ENCODE results near the gene LYAR. TPM values are rescaled to one million over a fixed set of nuclear protein-coding genes. Genes with fewer than 3 reads are reported as not detected.
"Not testable (repeated sequence)": the region's sequence is repeated elsewhere in the genome, so short reads cannot be mapped to it uniquely, and the experiment has no call there.

The LYAR gene
- total RNA-seq, 1 donor from 2014 or later = 8.6 TPM

DNA sequence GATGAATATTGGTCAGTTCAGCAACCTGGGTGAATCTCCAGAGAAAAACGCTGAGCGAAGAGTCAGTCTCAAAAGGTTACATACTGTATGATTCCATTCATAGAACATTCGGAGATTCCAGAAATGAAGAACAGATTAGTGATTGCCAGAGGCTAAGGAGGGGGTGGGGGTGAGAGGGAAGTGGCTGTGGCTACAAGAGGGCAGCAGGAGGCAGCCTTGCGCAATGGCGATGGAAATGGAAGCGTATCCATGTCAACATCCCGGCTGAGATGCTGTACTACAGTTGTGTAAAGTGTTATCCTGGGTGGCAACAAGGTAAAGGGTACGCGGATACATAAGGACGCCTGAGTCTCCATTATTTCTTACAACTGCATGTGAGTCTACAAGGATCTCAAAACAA is 18.0 kb downstream of the LYAR start:
- ATAC-seq (ENCODE audit: poor library complexity) (no peak), DNase-seq (peak; percentile 52)
- intact Hi-C loops (cut with DNase I) = no loop called here

DNA sequence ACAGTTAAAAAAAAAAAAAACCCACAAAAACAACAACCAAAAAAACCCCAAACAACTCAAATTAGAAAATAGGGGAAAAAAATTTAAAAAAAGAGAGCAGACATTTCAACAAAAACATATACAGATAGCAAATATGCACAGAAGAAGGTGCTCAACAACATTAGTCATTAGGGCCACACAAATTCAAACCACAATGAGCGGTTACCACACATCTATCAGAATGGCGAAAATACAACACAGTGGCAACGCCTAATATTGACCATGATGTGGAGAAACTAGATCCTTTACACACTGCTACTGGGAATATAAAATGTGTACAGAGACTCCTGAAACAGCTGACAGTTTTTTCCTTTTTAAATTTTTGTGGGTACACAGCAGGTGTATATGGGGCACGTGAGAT is 19.4 kb downstream of the LYAR start:
- intact Hi-C loops (cut with DNase I) = no loop called here
- ATAC-seq (ENCODE audit: poor library complexity) (no peak), DNase-seq (no peak)

DNA sequence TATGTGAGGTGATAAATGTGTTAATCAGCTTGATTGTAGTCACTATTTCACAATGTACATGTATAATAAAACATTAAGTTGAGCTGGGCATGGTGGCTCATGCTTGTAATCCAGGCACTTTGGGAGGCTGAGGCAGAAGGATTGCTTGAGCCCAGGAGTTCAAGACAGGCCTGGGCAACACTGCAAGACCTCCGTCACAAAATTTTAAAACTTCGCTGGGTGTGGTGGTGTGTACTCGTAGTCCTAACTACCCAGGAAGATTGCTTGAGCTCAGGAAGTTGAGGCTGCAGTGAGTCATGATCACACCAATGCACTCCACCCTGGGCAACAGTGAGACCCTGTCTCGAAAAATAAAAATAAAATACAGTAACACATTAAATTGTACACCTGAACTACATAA is 20.1 kb downstream of the LYAR start:
- intact Hi-C loops (cut with DNase I) = no loop called here
- no peak for ATAC-seq (ENCODE audit: poor library complexity)

GRCh38 chr4:4269331-4269731 is 20.6 kb downstream of the LYAR start:
- ATAC-seq (ENCODE audit: poor library complexity) (no peak), DNase-seq (peak; percentile 38)
- intact Hi-C loops (cut with DNase I) = no loop called here

More for the DNA sequence above, 20.1 kb downstream of the LYAR start:
- DNase-seq = no peak

- intact Hi-C loops (cut with DNase I) = no loop called here
- no peak for DNase-seq
- ATAC-seq (ENCODE audit: poor library complexity) = peak; percentile 25
Observed at GRCh38 chr4:4268776-4269175, 21.2 kb downstream of the LYAR start.

- ATAC-seq (ENCODE audit: poor library complexity) (no peak), DNase-seq (no peak)
- intact Hi-C loops (cut with DNase I) = no loop called here
Observed at GRCh38 chr4:4267981-4268380, 22.0 kb downstream of the LYAR start.

GRCh38 chr4:4260185-4260751 is 29.7 kb downstream of the LYAR start:
- DNase-seq (no peak), ATAC-seq (ENCODE audit: poor library complexity) (no peak)
- intact Hi-C loops (cut with DNase I) = no loop called here

DNA sequence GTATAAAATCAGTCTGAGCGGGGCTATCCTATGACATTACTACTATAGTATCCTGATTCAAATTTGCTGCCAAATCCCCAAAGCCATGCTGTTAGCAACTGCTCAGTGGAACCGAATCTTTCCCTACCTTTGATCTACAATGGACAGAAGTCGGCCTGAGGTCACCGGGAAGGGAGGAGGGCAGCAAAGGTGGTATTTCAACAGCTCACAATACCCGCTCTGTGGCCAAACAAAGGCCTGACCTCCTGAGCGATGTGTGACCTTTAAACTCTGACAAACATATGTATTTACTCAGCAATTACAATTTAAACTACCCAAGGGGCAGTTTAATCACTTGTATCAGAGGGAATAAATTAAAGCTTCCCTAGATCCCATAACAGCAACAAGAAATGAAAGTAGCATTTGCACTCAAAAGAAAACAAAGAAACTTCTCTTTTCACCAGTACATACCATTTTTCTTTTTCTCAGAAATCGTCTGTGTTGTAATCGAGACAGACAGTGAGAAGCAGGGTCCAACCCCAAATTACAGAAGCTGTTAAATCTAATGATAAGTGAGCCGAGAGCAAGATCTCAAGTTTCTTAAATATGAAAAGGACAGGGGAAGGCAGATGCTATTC is 30.4 kb downstream of the LYAR start:
- DNase-seq (no peak), ATAC-seq (ENCODE audit: poor library complexity) (no peak)
- intact Hi-C loops (cut with DNase I) = no loop called here

- intact Hi-C loops (cut with DNase I); ATAC-seq (ENCODE audit: poor library complexity); DNase-seq: not testable (repeated sequence)
Observed at GRCh38 chr4:4257705-4258104, 32.2 kb downstream of the LYAR start.

DNA sequence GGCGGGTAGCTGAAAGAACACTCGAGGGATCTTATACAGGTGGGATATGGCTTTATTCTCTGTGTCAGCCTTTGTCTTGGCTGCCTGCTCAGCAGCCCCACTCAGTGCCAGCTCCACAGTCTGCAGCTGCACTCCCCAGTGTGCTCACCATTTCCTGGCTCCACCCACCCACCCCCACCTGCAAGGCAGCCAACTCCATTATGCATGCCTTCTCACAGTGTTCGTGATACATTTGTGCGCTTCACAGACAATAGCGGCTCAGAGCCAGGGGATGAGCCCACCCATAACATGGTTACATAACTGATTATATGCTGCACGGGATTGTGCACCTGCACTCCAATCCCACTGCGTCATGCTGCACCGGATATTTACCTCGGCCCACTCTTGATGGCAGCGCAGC is 33.2 kb downstream of the LYAR start:
- no peak for ATAC-seq (ENCODE audit: poor library complexity)
- no peak for DNase-seq
- intact Hi-C loops (cut with DNase I) = no loop called here

- DNase-seq (no peak), ATAC-seq (ENCODE audit: poor library complexity) (no peak)
- intact Hi-C loops (cut with DNase I) = no loop called here
Observed at GRCh38 chr4:4254666-4255065, 35.3 kb downstream of the LYAR start.

GRCh38 chr4:4254199-4254598 is 35.8 kb downstream of the LYAR start:
- DNase-seq (no peak), ATAC-seq (ENCODE audit: poor library complexity) (no peak)
- intact Hi-C loops (cut with DNase I) = no loop called here

GRCh38 chr4:4249866-4250265 is 40.1 kb downstream of the LYAR start:
- no peak for DNase-seq
- ATAC-seq (ENCODE audit: poor library complexity) = no peak
- intact Hi-C loops (cut with DNase I) = no loop called here

DNA sequence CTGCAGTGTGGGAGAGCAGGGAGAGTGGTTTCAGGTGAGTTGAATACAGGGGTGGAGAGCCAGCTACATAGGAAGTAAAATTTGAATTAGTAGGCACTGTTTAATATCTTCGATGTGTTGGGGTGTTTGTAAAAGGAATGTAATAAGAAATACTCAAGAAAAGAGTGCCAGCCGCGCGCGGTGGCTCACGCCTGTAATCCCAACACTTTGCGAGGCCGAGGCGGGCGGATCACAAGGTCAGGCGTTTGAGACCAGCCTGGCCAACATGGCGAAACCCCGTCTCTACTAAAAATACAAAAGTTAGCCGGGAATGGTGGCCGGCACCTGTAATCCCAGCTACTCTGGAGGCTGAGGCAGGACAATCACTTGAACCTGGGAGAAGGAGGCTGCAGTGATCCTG is 40.6 kb downstream of the LYAR start:
- intact Hi-C loops (cut with DNase I); ATAC-seq (ENCODE audit: poor library complexity); DNase-seq: not testable (repeated sequence)

DNA sequence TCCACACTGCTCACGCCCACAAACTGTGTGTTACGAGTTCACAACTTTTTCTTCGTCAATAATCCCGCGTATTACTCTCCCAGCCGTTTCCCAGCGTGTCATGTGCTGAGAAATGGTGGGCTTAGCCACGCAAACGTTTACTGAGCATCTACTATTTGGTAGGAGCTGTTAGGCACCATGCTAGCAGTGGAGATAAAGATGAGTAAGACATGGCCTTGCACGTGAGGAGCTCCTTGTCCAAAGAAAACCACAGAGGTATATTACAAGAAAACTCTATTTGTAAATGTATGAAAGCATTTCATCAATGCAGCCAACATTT is 41.1 kb downstream of the LYAR start:
- intact Hi-C loops (cut with DNase I) = no loop called here
- no peak for ATAC-seq (ENCODE audit: poor library complexity)
- DNase-seq = no peak

DNA sequence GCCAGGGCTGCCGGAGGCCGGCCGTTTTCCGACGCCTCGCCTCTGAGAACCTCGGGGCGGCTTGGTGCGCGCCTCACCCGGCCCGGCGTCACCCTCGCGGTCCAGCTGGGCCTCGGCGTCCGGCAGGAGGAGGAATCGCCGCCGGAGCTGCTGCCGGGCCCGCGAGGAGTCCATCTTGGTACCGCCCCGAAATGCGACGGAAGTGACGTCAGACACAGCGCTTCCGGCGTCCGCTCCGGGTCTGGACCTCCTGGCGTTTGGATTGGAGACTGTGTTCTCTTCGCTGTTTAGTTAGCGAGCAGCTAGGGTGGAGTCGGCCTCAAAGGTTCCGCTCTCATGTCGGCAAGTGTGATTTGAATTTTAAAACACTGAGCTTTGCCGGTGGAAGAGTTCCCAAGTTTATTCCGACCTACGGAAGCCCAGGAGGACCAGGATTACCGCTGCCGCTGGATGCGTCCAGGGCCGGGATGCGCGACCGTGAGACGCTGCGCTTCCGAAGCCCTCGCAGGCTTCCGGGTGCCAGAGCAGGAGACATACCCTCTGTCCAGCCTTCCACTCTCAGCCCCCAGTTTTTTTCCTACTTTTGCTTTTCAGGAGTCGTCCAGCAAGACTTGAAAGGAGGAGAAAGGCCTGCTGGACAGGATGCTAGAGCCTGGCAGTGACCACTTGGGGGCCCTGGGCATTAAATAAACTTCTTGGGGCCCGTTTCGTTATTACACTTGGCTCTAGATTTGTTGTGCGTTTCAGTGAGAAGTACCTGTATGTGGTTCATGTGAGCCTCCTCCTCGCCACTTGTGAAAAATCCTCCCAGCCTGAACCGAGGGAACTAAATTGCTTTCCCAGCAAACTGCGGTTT is 41.7 kb downstream of the LYAR start, which contains the start of gene TMEM128:
Gene TMEM128 (minus strand): TSS at position 195 of the 856 bp plus-strand sequence. CDS start 21 bp downstream, at position 174.
- ATAC-seq (ENCODE audit: poor library complexity) = peak; percentile 99

GRCh38 chr4:4247696-4248028 is 42.3 kb downstream of the LYAR start:
- DNase-seq = no peak
- peak; percentile 2 for ATAC-seq (ENCODE audit: poor library complexity)
- intact Hi-C loops (cut with DNase I) = no loop called here

More for the DNA sequence above, 41.7 kb downstream of the LYAR start, which contains the start of gene TMEM128:
- peak; percentile 96 for DNase-seq
- intact Hi-C loops (cut with DNase I) = no loop called here

DNA sequence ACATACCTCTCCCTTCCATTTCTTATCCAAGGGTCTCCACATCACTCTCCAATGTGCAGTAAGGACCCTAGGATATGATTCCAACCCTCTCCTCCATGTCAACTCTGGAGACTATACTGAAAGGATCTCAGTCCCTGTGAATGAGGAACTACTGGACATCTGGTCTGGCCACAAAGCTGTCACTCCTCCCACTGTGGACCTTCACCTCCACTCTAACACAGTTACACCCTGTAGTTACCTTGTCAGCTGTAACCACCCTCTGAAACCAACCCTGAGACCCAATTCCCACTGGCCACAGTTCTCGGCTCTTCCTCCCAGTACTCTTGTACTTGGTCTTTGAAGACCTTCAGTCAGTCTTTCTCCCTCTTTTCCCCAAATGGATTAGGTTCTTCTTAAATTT is 44.8 kb downstream of the LYAR start:
- ATAC-seq (ENCODE audit: poor library complexity) (no peak), DNase-seq (no peak)
- intact Hi-C loops (cut with DNase I) = no loop called here

DNA sequence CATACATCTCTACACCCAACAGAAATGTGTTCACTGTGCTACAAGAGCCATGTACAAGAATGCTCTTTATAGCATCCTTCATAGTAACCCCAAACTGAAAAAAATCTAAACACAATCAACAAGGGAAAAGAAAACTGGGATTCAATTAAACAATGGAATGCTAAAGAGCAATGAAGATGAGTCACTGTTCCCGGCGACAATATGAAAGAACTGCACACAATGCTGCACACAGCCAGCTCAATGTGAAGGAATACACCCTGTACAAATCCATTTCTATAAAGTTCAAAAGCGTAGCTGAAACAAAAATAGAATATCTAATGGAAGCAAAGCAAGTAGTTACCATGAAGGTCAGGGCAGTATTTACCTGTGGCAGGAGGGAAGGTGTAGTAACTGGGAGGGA is 50.4 kb downstream of the LYAR start:
- DNase-seq; ATAC-seq (ENCODE audit: poor library complexity); intact Hi-C loops (cut with DNase I): not testable (repeated sequence)

DNA sequence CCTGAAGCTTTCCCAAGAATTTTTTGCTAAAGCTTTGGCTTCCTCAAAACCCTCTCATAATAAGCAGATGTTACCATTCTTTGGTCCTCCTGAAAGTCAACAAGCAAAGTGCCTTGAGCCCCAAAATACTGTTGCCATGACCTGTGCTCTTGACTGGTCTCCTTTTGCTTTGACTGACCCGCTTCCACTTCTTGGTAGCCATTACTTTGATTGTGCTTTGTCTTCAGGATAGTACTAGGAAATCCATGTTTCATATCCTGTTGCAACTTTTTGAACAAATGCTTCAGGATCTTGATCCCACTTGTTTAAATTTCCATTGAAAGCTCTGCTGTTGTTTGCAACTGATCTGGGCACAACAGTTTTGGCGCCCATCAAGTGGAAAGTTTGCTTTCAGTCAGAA is 56.3 kb downstream of the LYAR start:
- intact Hi-C loops (cut with DNase I) = no loop called here
- DNase-seq = no peak
- no peak for ATAC-seq (ENCODE audit: poor library complexity)
